ENCODE data around the gene CADPS2. TPM values are rescaled to one million over a fixed set of nuclear protein-coding genes. Genes with fewer than 3 reads are reported as not detected.

Gene CADPS2
- total and polyA plus RNA-seq, 4 donors = 5.6 to 41.1 (median 11.0) TPM

GRCh38 chr7:122719010-122719578, 167.2 kb downstream of the CADPS2 start:
- Histone ChIP-seq H3K36me3 (ENCODE audit: control insufficient read depth in 4 of 4, insufficient read depth in 3 of 4, low read depth in 1 of 4, low read length in 3 of 4) (peaks cover 0 to 1% (median 0%) of the 10 kb centered on the region in 4 donors), H3K27ac (ENCODE audit: low read depth in 1 of 2, low read length in 2 of 2) (no peak overlapping the region), H3K4me1 (ENCODE audit: control insufficient read depth in 4 of 4, insufficient read depth in 4 of 4, low read length in 3 of 4) (no peaks in the 10 kb centered on the region), H3K9me3 (ENCODE audit: control insufficient read depth in 4 of 4, low read length in 3 of 4) (no peaks in the 10 kb centered on the region), H3K9ac (ENCODE audit: low read depth in 1 of 2, low read length in 2 of 2) (no peak overlapping the region), H3K4me3 (ENCODE audit: low read depth in 1 of 3, low read length in 3 of 3) (no peak overlapping the region), H3K27me3 (ENCODE audit: control insufficient read depth in 4 of 4, insufficient read depth in 4 of 4, low read length in 3 of 4) (no peaks in the 10 kb centered on the region)
- no peak for TF ChIP-seq GABPA (IDR thresholded peaks at IDR 0.05 in 1 of 2, conservative IDR thresholded peaks at IDR 0.05 in 1 of 2)
- no peak for TF ChIP-seq CTCF (IDR thresholded peaks at IDR 0.05; ENCODE audit: low read depth, low read length, missing input control)
- TF ChIP-seq ATF3 (IDR thresholded peaks at IDR 0.05) = no peak
- no peak for TF ChIP-seq NR2F2 (IDR thresholded peaks at IDR 0.05)
- TF ChIP-seq YY1 (IDR thresholded peaks at IDR 0.05) = no peak
- no peak for TF ChIP-seq JUND (IDR thresholded peaks at IDR 0.05)
- 88% methylated on average over 4 of the region's 4 CpGs for WGBS
- no peak for DNase-seq (ENCODE audit: low spot score)

GRCh38 chr7:122717356-122718089, 168.7 kb downstream of the CADPS2 start:
- Histone ChIP-seq H3K27me3 (ENCODE audit: control insufficient read depth in 4 of 4, insufficient read depth in 4 of 4, low read length in 3 of 4) (no peaks in the 10 kb centered on the region), H3K4me3 (ENCODE audit: low read depth in 1 of 3, low read length in 3 of 3) (no peak overlapping the region), H3K36me3 (ENCODE audit: control insufficient read depth in 4 of 4, insufficient read depth in 3 of 4, low read depth in 1 of 4, low read length in 3 of 4) (peaks cover 0 to 1% (median 0%) of the 10 kb centered on the region in 4 donors), H3K27ac (ENCODE audit: low read depth in 1 of 2, low read length in 2 of 2) (no peak overlapping the region), H3K9me3 (ENCODE audit: control insufficient read depth in 4 of 4, low read length in 3 of 4) (no peaks in the 10 kb centered on the region), H3K4me1 (ENCODE audit: control insufficient read depth in 4 of 4, insufficient read depth in 4 of 4, low read length in 3 of 4) (no peaks in the 10 kb centered on the region), H3K9ac (ENCODE audit: low read depth in 1 of 2, low read length in 2 of 2) (no peak overlapping the region)
- 95% methylated on average over 6 of the region's 6 CpGs for WGBS
- no peak for DNase-seq (ENCODE audit: low spot score)
- no peak for TF ChIP-seq MAX (IDR thresholded peaks at IDR 0.05)
- no peak for TF ChIP-seq GABPA (IDR thresholded peaks at IDR 0.05 in 1 of 2, conservative IDR thresholded peaks at IDR 0.05 in 1 of 2)
- no peak for TF ChIP-seq ZBTB33 (IDR thresholded peaks at IDR 0.05)
- TF ChIP-seq SP1 (IDR thresholded peaks at IDR 0.05) = no peak
- no peak for TF ChIP-seq HNF4G (IDR thresholded peaks at IDR 0.05)
- no peak for TF ChIP-seq RXRA (IDR thresholded peaks at IDR 0.05)
- TF ChIP-seq RAD21 (IDR thresholded peaks at IDR 0.05) = no peak
- no peak for TF ChIP-seq TAF1 (conservative IDR thresholded peaks at IDR 0.05)
- TF ChIP-seq FOXA1 (IDR thresholded peaks at IDR 0.05) = no peak
- no peak for TF ChIP-seq NR2F2 (IDR thresholded peaks at IDR 0.05)
- no peak for TF ChIP-seq CTCF (IDR thresholded peaks at IDR 0.05; ENCODE audit: low read depth, low read length, missing input control)
- no peak for TF ChIP-seq HNF4A (conservative IDR thresholded peaks at IDR 0.05)
- no peak for TF ChIP-seq YY1 (IDR thresholded peaks at IDR 0.05)
- TF ChIP-seq ATF3 (IDR thresholded peaks at IDR 0.05) = no peak
- no peak for TF ChIP-seq REST (IDR thresholded peaks at IDR 0.05)
- no peak for TF ChIP-seq FOXA2 (IDR thresholded peaks at IDR 0.05)
- no peak for TF ChIP-seq EGR1 (IDR thresholded peaks at IDR 0.05; ENCODE audit: low read depth in 2 of 2)
- TF ChIP-seq JUND (IDR thresholded peaks at IDR 0.05) = no peak

Measured in liver (tissue), 9 donors.